ENCODE measurements around the gene SKIC2.
"Not testable (repeated sequence)": the region's sequence is repeated elsewhere in the genome, so short reads cannot be mapped to it uniquely, and the experiment has no call there.

The SKIC2 gene

DNA sequence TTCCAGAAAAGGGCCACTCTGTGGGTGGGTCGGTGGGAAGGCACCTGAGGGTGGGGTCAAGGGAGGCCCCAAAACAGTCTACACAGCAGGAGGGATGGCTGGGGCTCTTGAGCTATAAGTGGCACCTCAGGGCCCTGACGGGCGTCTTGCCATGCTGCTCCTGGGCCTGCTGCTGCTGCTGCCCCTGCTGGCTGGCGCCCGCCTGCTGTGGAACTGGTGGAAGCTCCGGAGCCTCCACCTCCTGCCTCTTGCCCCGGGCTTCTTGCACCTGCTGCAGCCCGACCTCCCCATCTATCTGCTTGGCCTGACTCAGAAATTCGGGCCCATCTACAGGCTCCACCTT, 46.5 kb downstream of the SKIC2 start:
- not testable (repeated sequence) for DNase-seq

DNA sequence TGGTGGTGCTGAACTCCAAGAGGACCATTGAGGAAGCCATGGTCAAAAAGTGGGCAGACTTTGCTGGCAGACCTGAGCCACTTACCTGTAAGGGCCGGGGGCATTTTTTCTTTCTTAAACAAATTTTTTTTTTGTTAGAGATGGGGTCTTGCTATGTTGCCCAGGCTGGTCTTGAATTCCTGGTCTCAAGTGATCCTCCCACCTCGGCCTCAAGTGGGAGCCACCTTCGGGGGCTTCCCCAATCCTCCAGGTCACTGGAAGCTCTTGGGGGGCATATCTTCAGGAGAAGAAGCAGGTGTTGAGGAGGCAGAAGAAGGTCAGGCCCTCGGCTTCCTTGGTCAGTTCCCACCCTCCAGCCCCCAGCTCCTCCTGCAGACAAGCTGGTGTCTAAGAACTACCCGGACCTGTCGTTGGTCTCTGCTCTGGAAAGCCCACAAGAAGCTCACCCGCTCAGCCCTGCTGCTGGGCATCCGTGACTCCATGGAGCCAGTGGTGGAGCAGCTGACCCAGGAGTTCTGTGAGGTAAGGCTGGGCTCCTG, 47.1 kb downstream of the SKIC2 start:
- not testable (repeated sequence) for DNase-seq

- DNase-seq: not testable (repeated sequence)
Observed at GRCh38 chr6:32007086-32007485, 48.1 kb downstream of the SKIC2 start.

DNA sequence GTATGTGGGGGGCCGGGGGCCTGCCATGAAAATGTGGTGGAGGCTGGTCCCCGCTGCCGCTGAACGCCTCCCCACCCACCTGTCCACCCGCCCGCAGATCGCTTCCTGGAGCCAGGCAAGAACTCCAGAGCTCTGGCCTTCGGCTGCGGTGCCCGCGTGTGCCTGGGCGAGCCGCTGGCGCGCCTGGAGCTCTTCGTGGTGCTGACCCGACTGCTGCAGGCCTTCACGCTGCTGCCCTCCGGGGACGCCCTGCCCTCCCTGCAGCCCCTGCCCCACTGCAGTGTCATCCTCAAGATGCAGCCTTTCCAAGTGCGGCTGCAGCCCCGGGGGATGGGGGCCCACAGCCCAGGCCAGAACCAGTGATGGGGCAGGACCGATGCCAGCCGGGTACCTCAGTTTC, 49.1 kb downstream of the SKIC2 start:
- not testable (repeated sequence) for DNase-seq

- DNase-seq: not testable (repeated sequence)
Observed at GRCh38 chr6:32008616-32009015, 49.6 kb downstream of the SKIC2 start.

- DNase-seq: not testable (repeated sequence)
Observed at GRCh38 chr6:32009537-32009936, 50.6 kb downstream of the SKIC2 start.

DNA sequence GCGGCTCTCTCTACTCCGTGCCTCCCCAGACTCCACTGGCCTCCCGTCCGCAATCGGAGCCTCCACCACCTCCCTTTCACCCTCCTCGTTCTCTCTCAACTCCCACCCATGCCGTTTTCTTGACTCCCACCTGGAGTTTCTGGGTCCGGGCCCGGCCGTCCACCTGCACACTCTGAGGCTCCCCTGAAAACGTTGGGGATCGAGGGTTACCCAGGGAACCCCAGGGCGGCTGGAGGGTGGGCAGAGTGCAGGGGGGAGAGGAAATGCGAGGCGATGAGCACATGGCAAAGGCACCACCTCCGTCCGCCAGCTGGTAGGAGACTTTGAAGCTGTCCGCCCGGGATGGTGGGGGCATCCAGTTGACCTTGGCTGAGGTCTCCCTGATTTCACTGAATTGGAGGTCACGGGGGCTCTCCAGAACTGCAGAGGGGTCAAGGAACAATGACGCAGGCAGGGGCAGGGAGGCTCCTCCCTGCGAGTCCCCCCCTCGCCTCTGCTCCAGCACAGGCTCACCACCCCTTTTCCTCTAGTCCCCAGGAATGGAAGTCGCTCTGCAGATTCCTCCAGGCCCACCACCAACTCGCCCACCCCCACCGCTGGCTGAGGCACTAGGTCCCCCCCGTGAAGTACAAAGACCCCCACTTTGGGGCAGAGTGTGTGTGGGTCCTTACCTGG, 52.0 kb downstream of the SKIC2 start:
- DNase-seq: not testable (repeated sequence)

- DNase-seq: not testable (repeated sequence)
Observed at GRCh38 chr6:32012941-32013617, 54.1 kb downstream of the SKIC2 start.

- not testable (repeated sequence) for DNase-seq
Observed at GRCh38 chr6:32013738-32014137, 54.8 kb downstream of the SKIC2 start.

GRCh38 chr6:32014547-32014946, 55.6 kb downstream of the SKIC2 start, which contains the start of gene C4B:
Gene C4B (plus strand): TSS chr6:32014795. CDS start chr6:32014846, 51 bp downstream.
- not testable (repeated sequence) for DNase-seq

Data from DMS79 (cell line).